Activated T-cell treated with anti-CD3 and anti-CD28 coated beads, Interleukin-2, amount 50 U/mL, for 1 hour (primary cell): Measurements from ENCODE around the gene RAB26.
"Not testable (repeated sequence)": the region's sequence is repeated elsewhere in the genome, so short reads cannot be mapped to it uniquely, and the experiment has no call there.

Experiments
- DNase-seq: peaks from one replicate; pipeline ENCODE4 v3.0.0-alpha.2; 2020

Gene RAB26

GRCh38 chr16:2200313-2200712 lies 51.9 kb downstream of the RAB26 start:
- no peak for DNase-seq

DNA sequence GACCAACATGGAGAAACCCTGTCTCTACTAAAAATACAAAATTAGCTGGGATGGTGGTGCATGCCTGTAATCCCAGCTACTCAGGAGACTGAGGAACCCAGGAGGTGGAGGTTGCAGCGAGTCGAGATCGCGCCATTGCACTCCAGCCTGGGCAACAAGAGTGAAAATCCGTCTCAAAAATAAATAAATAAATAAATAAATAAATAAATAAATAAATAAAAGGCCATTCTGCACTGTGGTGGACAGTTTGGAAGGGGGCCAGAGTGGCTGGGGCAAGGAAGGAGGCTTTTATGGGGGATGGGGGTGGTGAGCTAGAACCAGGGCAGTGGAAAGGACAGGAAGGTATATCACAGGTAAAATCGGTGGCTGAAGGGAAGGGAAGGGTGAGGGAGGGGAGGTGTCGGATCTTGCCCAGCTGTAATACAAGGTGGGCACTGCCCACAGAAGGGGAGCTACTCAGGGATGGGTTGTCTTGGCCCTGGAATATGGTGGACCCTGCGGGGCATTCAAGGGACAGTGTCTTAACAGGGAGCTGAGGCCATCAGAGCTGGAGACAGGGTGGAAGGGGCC lies 54.8 kb downstream of the RAB26 start:
- not testable (repeated sequence) for DNase-seq
